Measurements from ENCODE around the gene PLCH1. TPM values are rescaled to one million over a fixed set of nuclear protein-coding genes. Genes with fewer than 3 reads are reported as not detected.

The PLCH1 gene
- total RNA-seq, 1 donor from 2014 or later, result 0.16 TPM

DNA sequence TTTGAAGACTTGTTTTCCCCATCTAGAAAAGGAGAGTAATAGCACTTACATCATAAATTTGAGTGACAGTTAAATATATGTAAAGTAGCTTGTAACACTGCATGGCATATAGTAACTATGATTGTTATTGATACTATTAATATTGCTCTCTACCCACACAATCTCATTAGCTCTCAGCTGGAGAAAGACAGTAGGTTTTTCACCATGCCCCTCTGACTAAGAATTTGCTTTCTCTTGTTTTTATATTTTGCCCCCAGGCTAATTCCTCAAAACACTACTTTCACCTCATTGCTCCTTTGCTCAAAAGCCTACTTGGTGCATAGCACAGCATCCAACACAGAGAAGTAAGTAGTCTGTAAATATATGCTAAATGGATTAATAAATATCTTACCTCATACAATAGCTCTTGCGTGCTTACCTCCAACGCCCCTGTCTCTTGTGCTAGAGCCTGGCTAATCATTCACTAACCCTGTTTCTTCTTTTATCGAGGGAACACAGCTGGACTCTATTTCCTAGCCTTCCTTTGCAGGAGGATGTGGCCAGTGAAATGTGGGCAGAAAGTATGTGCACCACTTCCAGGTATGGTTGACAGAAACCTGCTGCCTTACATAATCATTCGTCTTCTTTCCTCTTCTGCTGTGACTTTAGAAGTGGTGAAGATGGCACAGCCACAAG, 190.0 kb downstream of the PLCH1 start:
- no peaks in the 10 kb centered on the region for H3K9me3 Mint-ChIP-seq
- H3K27ac Mint-ChIP-seq, result peak overlapping the region; percentile 3
- intact Hi-C loops (cut with micrococcal nuclease), result no loop called here
- H3K4me1 Mint-ChIP-seq (ENCODE audit: low read depth), result peaks cover 28% of the 10 kb centered on the region
- H3K27me3 Mint-ChIP-seq (ENCODE audit: insufficient read depth), result no peaks in the 10 kb centered on the region
- no peaks in the 10 kb centered on the region for H3K36me3 Mint-ChIP-seq (ENCODE audit: low read depth)
- H3K4me3 Mint-ChIP-seq, result peak overlapping the region; percentile 43
- peak; percentile 26 for DNase-seq (ENCODE audit: low spot score)

DNA sequence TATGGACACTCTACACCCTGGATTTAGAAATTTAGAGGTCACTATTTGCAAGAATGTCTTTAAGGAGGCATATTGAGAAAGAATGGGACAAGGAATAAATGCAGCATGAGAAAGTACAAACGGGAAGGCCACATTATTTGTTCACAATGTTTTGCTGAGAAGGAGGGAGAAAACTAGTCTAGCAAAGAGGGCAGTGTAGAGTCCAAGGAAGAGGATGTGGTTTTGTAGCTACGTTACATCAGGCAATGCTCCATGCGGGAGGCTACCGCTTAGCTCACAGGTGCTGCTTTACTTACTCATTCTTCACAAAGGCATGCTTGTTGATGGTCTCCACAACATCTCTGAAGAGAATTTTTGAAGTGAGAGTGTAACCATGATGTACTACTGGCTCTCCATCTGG, 191.1 kb downstream of the PLCH1 start:
- peaks cover 39% of the 10 kb centered on the region for H3K4me1 Mint-ChIP-seq (ENCODE audit: low read depth)
- intact Hi-C loops (cut with micrococcal nuclease), result no loop called here
- peak overlapping the region; percentile 2 for H3K4me3 Mint-ChIP-seq
- no peaks in the 10 kb centered on the region for H3K27me3 Mint-ChIP-seq (ENCODE audit: insufficient read depth)
- DNase-seq (ENCODE audit: low spot score), result peak; percentile 3
- H3K9me3 Mint-ChIP-seq, result no peaks in the 10 kb centered on the region
- no peaks in the 10 kb centered on the region for H3K36me3 Mint-ChIP-seq (ENCODE audit: low read depth)
- H3K27ac Mint-ChIP-seq, result peak overlapping the region; percentile 49

DNA sequence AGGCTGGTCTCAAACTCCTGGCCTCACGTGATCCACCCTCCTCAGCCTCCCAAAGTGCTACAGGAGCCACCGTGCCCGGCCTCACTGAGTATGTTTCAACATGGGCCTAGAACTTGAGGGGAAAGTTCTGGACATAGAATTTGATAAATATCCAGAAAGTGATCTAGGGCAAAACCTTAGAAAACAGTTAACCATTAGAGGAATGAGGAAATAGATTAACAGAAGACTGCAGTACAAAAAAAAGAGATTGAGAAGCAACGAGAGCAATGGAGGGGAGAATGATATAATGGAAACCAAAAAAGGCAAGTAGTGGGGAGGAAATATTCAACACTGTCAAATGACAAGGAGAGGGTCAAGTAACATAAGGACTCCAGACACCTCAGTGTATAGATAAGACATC, 191.5 kb downstream of the PLCH1 start:
- peaks cover under 1% of the 10 kb centered on the region for H3K36me3 Mint-ChIP-seq (ENCODE audit: low read depth)
- H3K9me3 Mint-ChIP-seq, result no peaks in the 10 kb centered on the region
- H3K4me3 Mint-ChIP-seq, result no peak overlapping the region
- peaks cover 44% of the 10 kb centered on the region for H3K4me1 Mint-ChIP-seq (ENCODE audit: low read depth)
- no peaks in the 10 kb centered on the region for H3K27me3 Mint-ChIP-seq (ENCODE audit: insufficient read depth)
- H3K27ac Mint-ChIP-seq, result no peak overlapping the region
- DNase-seq (ENCODE audit: low spot score), result no peak
- intact Hi-C loops (cut with micrococcal nuclease), result no loop called here

DNA sequence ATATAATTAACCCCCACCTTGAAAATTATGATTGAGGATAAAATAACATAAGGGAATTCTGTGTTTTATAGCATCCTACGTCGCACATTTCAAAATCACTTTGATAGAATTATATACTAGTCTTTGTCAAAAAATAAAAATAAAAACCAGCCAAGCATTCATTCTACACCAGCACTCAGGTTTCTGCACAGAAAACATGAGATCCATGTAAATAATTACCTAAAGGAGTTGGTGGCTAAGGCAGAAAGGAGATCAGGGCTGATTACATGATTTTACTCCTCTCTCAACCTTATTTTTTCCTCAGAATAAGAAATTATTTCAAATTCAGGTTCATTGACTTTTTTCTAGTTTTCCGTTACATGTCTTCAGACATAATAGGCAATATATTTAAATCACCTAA, 194.5 kb downstream of the PLCH1 start:
- peaks cover 2% of the 10 kb centered on the region for H3K36me3 Mint-ChIP-seq (ENCODE audit: low read depth)
- no peak for DNase-seq (ENCODE audit: low spot score)
- no peaks in the 10 kb centered on the region for H3K9me3 Mint-ChIP-seq
- no peak overlapping the region for H3K4me3 Mint-ChIP-seq
- peaks cover 43% of the 10 kb centered on the region for H3K4me1 Mint-ChIP-seq (ENCODE audit: low read depth)
- H3K27ac Mint-ChIP-seq, result no peak overlapping the region
- intact Hi-C loops (cut with micrococcal nuclease), result no loop called here
- no peaks in the 10 kb centered on the region for H3K27me3 Mint-ChIP-seq (ENCODE audit: insufficient read depth)

DNA sequence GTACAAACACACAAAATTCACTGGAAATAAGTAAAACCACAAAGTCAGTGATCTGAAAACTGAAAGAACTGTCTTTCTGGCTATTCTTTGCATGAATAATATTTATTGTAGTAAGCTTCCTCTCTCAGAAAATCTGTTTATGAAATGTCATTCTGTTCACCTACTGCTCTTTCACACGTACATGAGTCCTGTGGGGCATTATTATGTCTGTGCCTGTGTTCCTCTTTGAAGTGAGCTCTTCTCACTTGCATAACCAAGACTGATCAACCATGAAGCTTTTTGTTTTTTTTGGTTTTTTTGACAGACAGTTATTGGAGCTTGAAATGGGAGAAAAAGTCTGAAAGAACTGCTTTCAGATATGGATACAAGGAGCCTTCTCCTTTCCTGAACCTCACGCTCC, 195.8 kb downstream of the PLCH1 start:
- H3K4me1 Mint-ChIP-seq (ENCODE audit: low read depth), result peaks cover 30% of the 10 kb centered on the region
- intact Hi-C loops (cut with micrococcal nuclease), result no loop called here
- DNase-seq (ENCODE audit: low spot score), result no peak
- H3K27me3 Mint-ChIP-seq (ENCODE audit: insufficient read depth), result no peaks in the 10 kb centered on the region
- H3K4me3 Mint-ChIP-seq, result no peak overlapping the region
- H3K36me3 Mint-ChIP-seq (ENCODE audit: low read depth), result peaks cover 2% of the 10 kb centered on the region
- H3K27ac Mint-ChIP-seq, result peak overlapping the region; percentile 8
- no peaks in the 10 kb centered on the region for H3K9me3 Mint-ChIP-seq

DNA sequence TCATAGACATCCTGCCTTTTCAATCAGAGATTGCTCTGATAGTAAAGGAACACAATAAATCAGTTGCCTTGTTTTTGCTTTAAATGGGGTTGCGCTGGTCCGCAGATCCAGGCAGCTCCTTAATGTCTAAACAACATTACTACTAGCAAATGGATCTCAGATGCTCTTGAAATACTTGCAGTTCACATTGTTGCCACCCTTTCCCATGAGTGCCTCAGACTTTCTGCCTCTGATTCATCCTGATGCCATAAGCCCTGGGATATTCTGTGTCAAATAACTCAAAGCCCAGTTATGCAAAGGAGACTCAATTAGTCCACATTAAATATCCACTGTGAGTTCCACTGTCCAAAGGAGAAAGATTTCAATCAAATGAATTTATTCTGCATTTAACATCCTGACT, 196.7 kb downstream of the PLCH1 start:
- H3K4me3 Mint-ChIP-seq, result no peak overlapping the region
- H3K27ac Mint-ChIP-seq, result no peak overlapping the region
- intact Hi-C loops (cut with micrococcal nuclease), result no loop called here

DNA sequence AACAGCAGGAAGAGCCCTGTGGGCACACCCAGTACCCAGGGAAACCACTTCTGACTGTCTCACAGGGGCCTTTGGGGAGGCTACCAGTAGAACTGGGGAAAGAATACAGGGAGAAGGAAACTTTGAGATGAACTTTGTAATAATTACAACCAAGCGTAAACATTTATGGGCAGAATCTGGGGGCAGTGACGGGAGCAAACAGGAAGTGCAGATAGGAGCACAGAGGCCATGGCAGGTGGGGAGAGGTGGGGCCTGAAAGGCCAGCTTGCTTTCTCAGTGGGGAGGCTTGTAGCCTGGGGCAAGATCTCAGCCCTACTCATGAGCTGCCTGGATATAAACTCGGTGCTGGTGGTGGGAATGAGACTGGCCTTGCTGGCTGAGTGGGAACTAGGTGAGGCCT, 209.8 kb downstream of the PLCH1 start:
- Mint-ChIP-seq H3K9me3 (peaks cover 45% of the 10 kb centered on the region), H3K27me3 (ENCODE audit: insufficient read depth) (no peaks in the 10 kb centered on the region), H3K27ac (no peak overlapping the region), H3K4me1 (ENCODE audit: low read depth) (no peaks in the 10 kb centered on the region), H3K36me3 (ENCODE audit: low read depth) (peaks cover 2% of the 10 kb centered on the region), H3K4me3 (no peak overlapping the region)
- DNase-seq (ENCODE audit: low spot score), result no peak
- intact Hi-C loops (cut with micrococcal nuclease), result no loop called here

More for the DNA sequence above, 196.7 kb downstream of the PLCH1 start:
- H3K36me3 Mint-ChIP-seq (ENCODE audit: low read depth), result peaks cover 2% of the 10 kb centered on the region
- H3K4me1 Mint-ChIP-seq (ENCODE audit: low read depth), result peaks cover 21% of the 10 kb centered on the region
- peaks cover 2% of the 10 kb centered on the region for H3K9me3 Mint-ChIP-seq
- no peaks in the 10 kb centered on the region for H3K27me3 Mint-ChIP-seq (ENCODE audit: insufficient read depth)
- DNase-seq (ENCODE audit: low spot score), result no peak

DNA sequence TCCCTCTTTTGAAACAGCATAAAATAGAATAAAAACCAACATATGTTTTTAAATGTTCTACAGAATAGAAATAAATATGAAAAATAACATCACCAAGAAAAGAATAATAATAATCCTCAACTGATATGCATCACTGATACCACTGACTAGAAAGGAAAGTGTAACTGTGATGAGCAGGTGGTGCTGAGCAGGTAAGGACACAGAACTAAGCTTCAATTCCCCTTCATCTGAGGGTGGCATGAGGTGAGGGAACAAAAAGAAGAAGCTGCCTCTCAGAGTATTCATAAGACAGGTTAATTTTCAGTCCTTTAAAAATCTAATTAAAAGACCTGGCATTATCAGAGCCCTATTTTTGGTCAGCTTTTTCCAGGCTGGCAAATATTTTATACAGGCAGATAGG, 216.3 kb downstream of the PLCH1 start:
- Mint-ChIP-seq H3K27me3 (ENCODE audit: insufficient read depth) (peaks cover 3% of the 10 kb centered on the region), H3K36me3 (ENCODE audit: low read depth) (peaks cover 2% of the 10 kb centered on the region), H3K4me3 (no peak overlapping the region), H3K27ac (no peak overlapping the region), H3K4me1 (ENCODE audit: low read depth) (no peaks in the 10 kb centered on the region), H3K9me3 (peaks cover 9% of the 10 kb centered on the region)
- intact Hi-C loops (cut with micrococcal nuclease), result no loop called here
- DNase-seq (ENCODE audit: low spot score), result no peak

DNA sequence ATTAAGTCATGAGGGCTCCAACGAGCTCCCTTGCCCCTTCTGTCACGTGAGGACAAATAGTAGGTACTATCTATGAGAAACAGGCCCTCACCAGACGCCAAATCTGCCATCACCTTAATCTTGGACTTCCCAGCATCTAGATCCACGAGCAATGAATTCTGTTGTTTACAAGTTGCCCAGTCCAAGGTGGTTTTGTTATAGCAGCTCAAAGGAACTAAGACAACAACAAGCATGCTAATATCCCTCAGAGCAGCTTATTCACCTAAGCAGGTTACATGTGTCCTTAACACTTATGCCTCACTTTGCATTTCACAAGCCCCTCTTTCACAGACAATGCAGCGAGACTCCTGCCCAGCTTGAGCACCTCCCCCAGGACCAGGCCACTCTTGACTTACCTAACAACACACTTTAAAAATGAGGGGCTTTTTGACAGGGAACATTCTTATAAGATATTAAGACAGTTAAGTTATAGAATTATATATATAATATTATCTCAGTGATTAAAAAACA, 219.5 kb downstream of the PLCH1 start:
- Mint-ChIP-seq H3K4me3 (no peak overlapping the region), H3K4me1 (ENCODE audit: low read depth) (no peaks in the 10 kb centered on the region), H3K36me3 (ENCODE audit: low read depth) (no peaks in the 10 kb centered on the region), H3K9me3 (no peaks in the 10 kb centered on the region), H3K27me3 (ENCODE audit: insufficient read depth) (peaks cover 3% of the 10 kb centered on the region), H3K27ac (no peak overlapping the region)
- no peak for DNase-seq (ENCODE audit: low spot score)
- intact Hi-C loops (cut with micrococcal nuclease), result no loop called here

DNA sequence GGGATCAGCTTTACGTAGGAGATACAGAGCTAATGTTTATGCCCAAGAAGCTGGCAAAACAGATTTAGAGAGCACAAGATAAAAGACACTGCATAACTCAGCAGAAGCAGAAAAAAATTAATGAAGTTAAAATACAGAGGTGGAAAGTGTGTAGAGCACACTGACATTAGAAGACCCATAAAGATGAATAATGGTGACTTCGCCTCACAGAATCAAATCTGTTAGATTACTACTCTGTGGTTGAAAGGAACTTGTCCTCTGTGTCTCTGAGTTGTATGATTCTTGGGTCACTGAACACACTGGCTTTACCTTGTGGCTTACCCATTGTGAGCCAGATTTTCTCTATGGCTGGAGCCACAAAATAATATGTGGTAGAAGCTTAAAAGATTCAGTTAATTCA, 224.4 kb downstream of the PLCH1 start:
- intact Hi-C loops (cut with micrococcal nuclease), result no loop called here
- Mint-ChIP-seq H3K36me3 (ENCODE audit: low read depth) (no peaks in the 10 kb centered on the region), H3K4me1 (ENCODE audit: low read depth) (no peaks in the 10 kb centered on the region), H3K9me3 (no peaks in the 10 kb centered on the region), H3K27ac (no peak overlapping the region), H3K4me3 (no peak overlapping the region), H3K27me3 (ENCODE audit: insufficient read depth) (peaks cover 3% of the 10 kb centered on the region)
- DNase-seq (ENCODE audit: low spot score), result no peak

DNA sequence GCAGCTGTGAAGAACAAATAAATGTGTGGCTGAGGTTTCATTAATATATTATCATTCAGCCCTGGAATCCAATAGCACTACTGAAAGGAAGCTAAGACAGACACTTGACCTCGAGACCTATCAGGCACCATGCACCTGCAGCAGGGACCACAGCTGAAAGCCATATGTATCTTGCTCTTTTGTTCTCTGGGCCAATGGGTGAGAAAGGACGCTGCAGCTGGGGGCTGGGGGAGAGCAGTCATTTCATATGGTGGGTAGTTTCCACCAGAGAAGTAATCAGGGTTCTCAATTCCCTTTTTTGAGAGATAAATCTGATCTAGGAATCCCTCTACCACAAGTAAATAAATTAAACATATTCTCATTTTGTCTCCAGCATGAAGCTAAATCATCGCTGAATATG, 225.8 kb downstream of the PLCH1 start:
- Mint-ChIP-seq H3K9me3 (no peaks in the 10 kb centered on the region), H3K27me3 (ENCODE audit: insufficient read depth) (no peaks in the 10 kb centered on the region), H3K4me3 (no peak overlapping the region), H3K27ac (no peak overlapping the region), H3K36me3 (ENCODE audit: low read depth) (no peaks in the 10 kb centered on the region), H3K4me1 (ENCODE audit: low read depth) (no peaks in the 10 kb centered on the region)
- intact Hi-C loops (cut with micrococcal nuclease), result no loop called here
- no peak for DNase-seq (ENCODE audit: low spot score)

DNA sequence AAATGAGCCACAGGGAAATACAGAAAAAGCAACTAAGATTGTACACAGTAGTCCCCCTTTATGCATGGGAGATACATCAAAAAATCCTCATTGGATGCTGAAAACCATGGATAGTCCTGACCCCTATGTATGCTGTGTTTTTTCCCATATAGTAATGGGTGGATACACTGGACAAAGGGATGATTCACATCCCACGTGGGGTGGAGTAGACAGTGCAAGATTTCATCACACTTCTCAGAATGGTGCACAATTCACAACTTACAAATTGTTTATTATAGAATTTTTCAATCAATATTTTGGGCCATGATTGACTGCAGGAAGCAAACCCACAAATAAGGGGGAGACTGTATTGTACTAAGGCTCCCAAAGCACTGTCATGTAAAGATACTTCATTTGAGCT, 227.0 kb downstream of the PLCH1 start:
- no peak for DNase-seq (ENCODE audit: low spot score)
- no peaks in the 10 kb centered on the region for H3K27me3 Mint-ChIP-seq (ENCODE audit: insufficient read depth)
- H3K4me3 Mint-ChIP-seq, result no peak overlapping the region
- H3K9me3 Mint-ChIP-seq, result no peaks in the 10 kb centered on the region
- H3K27ac Mint-ChIP-seq, result no peak overlapping the region
- intact Hi-C loops (cut with micrococcal nuclease), result no loop called here
- H3K4me1 Mint-ChIP-seq (ENCODE audit: low read depth), result no peaks in the 10 kb centered on the region
- no peaks in the 10 kb centered on the region for H3K36me3 Mint-ChIP-seq (ENCODE audit: low read depth)

DNA sequence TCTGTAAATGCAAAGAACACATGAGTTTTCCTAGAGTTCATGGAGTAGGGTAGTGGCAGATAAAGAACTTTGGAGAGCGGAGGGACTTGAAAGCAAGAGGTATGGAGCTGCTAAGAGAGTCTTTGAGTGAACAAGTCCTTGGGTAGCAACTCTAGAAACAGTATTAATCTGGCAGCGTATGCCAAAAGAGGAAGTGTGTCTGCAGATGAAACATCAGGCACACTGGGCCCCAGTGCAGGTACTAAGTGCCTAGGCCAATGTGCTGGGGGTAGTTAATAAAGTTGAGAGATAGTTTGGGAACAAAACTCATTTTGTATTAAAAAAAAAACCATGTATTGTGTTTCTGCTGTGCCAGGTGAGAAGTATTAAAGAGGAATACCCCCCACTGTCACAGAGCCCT, 228.4 kb downstream of the PLCH1 start:
- Mint-ChIP-seq H3K9me3 (peaks cover 7% of the 10 kb centered on the region), H3K27ac (no peak overlapping the region), H3K27me3 (ENCODE audit: insufficient read depth) (no peaks in the 10 kb centered on the region), H3K36me3 (ENCODE audit: low read depth) (peaks cover 2% of the 10 kb centered on the region), H3K4me3 (no peak overlapping the region), H3K4me1 (ENCODE audit: low read depth) (no peaks in the 10 kb centered on the region)
- intact Hi-C loops (cut with micrococcal nuclease), result no loop called here
- DNase-seq (ENCODE audit: low spot score), result no peak

DNA sequence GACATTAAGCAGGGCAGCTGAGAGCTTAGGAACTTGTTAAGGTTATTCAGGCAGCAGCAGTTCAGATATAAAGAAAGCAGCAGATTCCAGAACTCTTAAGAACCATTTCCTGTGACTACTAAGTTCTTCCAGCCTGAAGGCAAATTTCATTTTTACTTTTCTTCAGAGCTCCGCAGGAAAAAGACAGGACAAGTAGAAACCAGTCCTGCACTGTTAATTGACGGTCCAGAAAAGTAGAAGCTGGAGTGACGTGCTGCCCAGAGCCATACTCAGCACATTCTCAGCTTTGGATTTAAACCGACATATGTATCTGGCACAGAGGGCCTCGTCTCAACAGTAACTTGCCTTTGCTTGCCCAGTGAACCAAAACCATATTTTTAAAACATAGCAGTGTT, 232.0 kb downstream of the PLCH1 start:
- H3K36me3 Mint-ChIP-seq (ENCODE audit: low read depth), result peaks cover 2% of the 10 kb centered on the region
- no peaks in the 10 kb centered on the region for H3K27me3 Mint-ChIP-seq (ENCODE audit: insufficient read depth)
- H3K4me3 Mint-ChIP-seq, result no peak overlapping the region
- intact Hi-C loops (cut with micrococcal nuclease), result no loop called here
- DNase-seq (ENCODE audit: low spot score), result no peak
- no peaks in the 10 kb centered on the region for H3K4me1 Mint-ChIP-seq (ENCODE audit: low read depth)
- no peak overlapping the region for H3K27ac Mint-ChIP-seq
- peaks cover 7% of the 10 kb centered on the region for H3K9me3 Mint-ChIP-seq
